Transverse colon (tissue), 4 donors: ENCODE data around the gene DDX51. TPM values are rescaled to one million over a fixed set of nuclear protein-coding genes. Genes with fewer than 3 reads are reported as not detected.

Source experiments
- DNase-seq: peaks from one replicate; pipeline ENCODE4 v3.0.0-alpha.2; 2019
- H3K27ac ChIP-seq, 4 donors: fragments of 200-600 bp; sonication (generic); 2 replicates each; pipeline ENCODE4 v1.5.1; 2016 to 2018; ENCODE audit warnings: inconsistent platforms in 4 of 4
- H3K27me3 ChIP-seq: fragments of 200-600 bp; sonication (generic); 2 replicates; pipeline ENCODE4 v1.5.1; 2017; ENCODE audit warnings: inconsistent platforms
- H3K36me3 ChIP-seq, 4 donors: fragments of 200-600 bp; sonication (generic); 2 replicates each; pipeline ENCODE4 v1.5.1; 2017 to 2019; ENCODE audit warnings: inconsistent platforms in 4 of 4
- H3K4me1 ChIP-seq, 4 donors: fragments of 200-600 bp; sonication (generic); 2 replicates each; pipeline ENCODE4 v1.5.1; 2017 to 2020; ENCODE audit warnings: inconsistent platforms in 4 of 4
- H3K4me3 ChIP-seq, 4 donors: fragments of 200-600 bp; sonication (generic); 1 replicate in 1 of 4; 2 replicates in 3 of 4; pipeline versions ENCODE4 v1.5.1 to v1.6.1; 2017 to 2019; ENCODE audit warnings: inconsistent platforms in 4 of 4
- H3K9me3 ChIP-seq, 2 donors: fragments of 200-600 bp; sonication (generic); 2 replicates each; pipeline ENCODE4 v1.5.1; 2017 to 2019; ENCODE audit warnings: inconsistent platforms in 2 of 2
- CTCF ChIP-seq, 5 experiments: fragments of 200-600 bp in 3 of 5; fragments of 450-650 bp in 2 of 5; sonication (generic) in 3 of 5; IDR thresholded peaks; 1 replicate in 2 of 5; 2 replicates in 3 of 5; pipeline ENCODE4 v1.5.1; 2016 to 2017; ENCODE audit warnings: antibody characterized with exemption in 5 of 5, inconsistent platforms in 3 of 5, mild to moderate bottlenecking in 2 of 5, moderate library complexity in 1 of 5
- EP300 ChIP-seq: sonication (generic); formaldehyde crosslinking; IDR thresholded peaks from one replicate; pipeline ENCODE4 v1.6.1; 2017; ENCODE audit warnings: antibody characterized with exemption, low read depth
- POLR2A ChIP-seq: fragments of 450-650 bp; IDR thresholded peaks from one replicate; pipeline ENCODE4 v1.6.1; 2016; ENCODE audit warnings: antibody characterized with exemption, mild to moderate bottlenecking, moderate library complexity
- POLR2AphosphoS5 ChIP-seq, 3 donors: sonication (generic); formaldehyde crosslinking; IDR thresholded peaks; one replicate each; pipeline ENCODE4 v1.6.1; 2016; ENCODE audit warnings: antibody characterized with exemption in 3 of 3
- WGBS, 2 donors: methylation state at CpG; one replicate each; pipeline ENCODE4 v1.1.5; 2018; ENCODE audit warnings: low coverage in 1 of 2; 5-methylcytosine and 5-hydroxymethylcytosine counted together
- in situ Hi-C, 4 donors: fragments of 200-750 bp; cut with MboI; loops; one replicate each; pipeline versions ENCODE4 v1.15.0 to v1.15.1; 2017; ENCODE audit warnings: low sequenced_read_pairs in 3 of 4, low pct_ligation_motif_present in 1 of 4, low pct_unique_long_range_greater_than_20kb in 1 of 4
- intact Hi-C: fragments of 100-400 bp; cut with DNase I; formaldehyde crosslinking; loops from one replicate; pipeline ENCODE4 v1.15.1; 2023; ENCODE audit warnings: low total_unique reads
- total RNA-seq, 4 donors: library from RNA; depleted of rRNA; stranded (reverse); fragments of >200 nt; gene quantifications; one replicate each; pipeline ENCODE4 v1.1.0, GENCODE V29; 2016

Gene DDX51
- total RNA-seq, 4 donors from 2014 or later: 5.3 to 52.7 (median 21.2) TPM

- no peak overlapping the region for H3K27ac ChIP-seq
- in situ Hi-C loops (no loop called here), intact Hi-C loops (no loop called here)
- H3K27me3 ChIP-seq: peaks cover 40% of the 10 kb centered on the region
- H3K4me1 ChIP-seq: no peaks in the 10 kb centered on the region
- no peak for DNase-seq
- WGBS, 2 donors: 82 to 100% methylated on average over 1 to 19 of the region's 19 CpGs
- H3K4me3 ChIP-seq: no peak overlapping the region
- no peak for TF ChIP-seq CTCF (IDR thresholded peaks at IDR 0.05)
- TF ChIP-seq POLR2A: no peak
- TF ChIP-seq EP300: no peak
- no peak for TF ChIP-seq POLR2AphosphoS5 (IDR thresholded peaks at IDR 0.05)
- no peaks in the 10 kb centered on the region for H3K36me3 ChIP-seq
- H3K9me3 ChIP-seq: no peaks in the 10 kb centered on the region
Measured at GRCh38 chr12:132179431-132180362, 35.6 kb upstream of the DDX51 start.

GRCh38 chr12:132178801-132179401 lies 34.8 kb upstream of the DDX51 start:
- Histone ChIP-seq H3K4me1 (no peaks in the 10 kb centered on the region), H3K4me3 (no peak overlapping the region), H3K27me3 (peaks cover 48% of the 10 kb centered on the region), H3K27ac (no peak overlapping the region), H3K9me3 (no peaks in the 10 kb centered on the region), H3K36me3 (no peaks in the 10 kb centered on the region)
- intact Hi-C loops: no loop called here
- no peak for DNase-seq
- TF ChIP-seq POLR2A: no peak
- TF ChIP-seq POLR2AphosphoS5 (IDR thresholded peaks at IDR 0.05): no peak
- in situ Hi-C loops: no loop called here
- 50 to 58% methylated on average over 2 to 39 of the region's 39 CpGs for WGBS, 2 donors

- TF ChIP-seq POLR2A: no peak
- no peak for TF ChIP-seq EP300
- TF ChIP-seq POLR2AphosphoS5 (IDR thresholded peaks at IDR 0.05): no peak
- no peak for TF ChIP-seq CTCF (IDR thresholded peaks at IDR 0.05)
- Histone ChIP-seq H3K9me3 (no peaks in the 10 kb centered on the region), H3K36me3 (no peaks in the 10 kb centered on the region), H3K27me3 (peaks cover 50% of the 10 kb centered on the region), H3K4me3 (no peak overlapping the region), H3K4me1 (no peaks in the 10 kb centered on the region), H3K27ac (no peak overlapping the region)
- in situ Hi-C loops (no loop called here), intact Hi-C loops (no loop called here)
- DNase-seq: no peak
- 23% methylated on average over 8 of the region's 8 CpGs; no CpG with 5 or more reads in 1 of the 2 donors for WGBS, 2 donors
Measured at GRCh38 chr12:132178316-132178715, 34.2 kb upstream of the DDX51 start.

- WGBS, 2 donors: 40 to 79% methylated on average over 2 to 25 of the region's 25 CpGs
- Histone ChIP-seq H3K9me3 (no peaks in the 10 kb centered on the region), H3K36me3 (no peaks in the 10 kb centered on the region), H3K27me3 (peaks cover 54% of the 10 kb centered on the region), H3K27ac (no peak overlapping the region), H3K4me1 (no peaks in the 10 kb centered on the region), H3K4me3 (no peak overlapping the region)
- intact Hi-C loops (no loop called here), in situ Hi-C loops (no loop called here)
- no peak for TF ChIP-seq POLR2A
- no peak for TF ChIP-seq CTCF (IDR thresholded peaks at IDR 0.05)
- no peak for TF ChIP-seq POLR2AphosphoS5 (IDR thresholded peaks at IDR 0.05)
- TF ChIP-seq EP300: no peak
- DNase-seq: no peak
Measured at GRCh38 chr12:132176920-132177551, 32.9 kb upstream of the DDX51 start.
